Measurements from ENCODE around the gene CEP85L.

The CEP85L gene

DNA sequence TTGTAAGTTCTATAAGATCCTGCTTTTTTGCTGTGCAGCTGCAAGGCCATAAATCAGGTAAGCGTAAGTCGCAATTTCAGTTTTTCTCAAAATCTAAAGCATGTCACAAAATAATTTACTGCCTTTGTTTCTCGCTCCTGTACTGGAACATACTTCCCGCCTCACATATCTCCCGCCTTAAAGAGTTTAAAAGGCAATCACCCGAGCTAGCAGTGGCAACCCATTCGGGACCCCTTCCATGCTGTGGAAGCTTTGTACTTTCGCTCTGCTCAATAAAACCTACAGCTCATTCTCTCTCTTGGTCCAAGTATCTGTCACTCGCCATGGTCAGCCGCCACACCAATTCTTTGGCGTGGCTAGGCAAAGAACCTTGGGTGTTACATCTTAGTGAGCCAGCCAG lies 34.0 kb downstream of the CEP85L start:
- TF ChIP-seq, protein P1, sequence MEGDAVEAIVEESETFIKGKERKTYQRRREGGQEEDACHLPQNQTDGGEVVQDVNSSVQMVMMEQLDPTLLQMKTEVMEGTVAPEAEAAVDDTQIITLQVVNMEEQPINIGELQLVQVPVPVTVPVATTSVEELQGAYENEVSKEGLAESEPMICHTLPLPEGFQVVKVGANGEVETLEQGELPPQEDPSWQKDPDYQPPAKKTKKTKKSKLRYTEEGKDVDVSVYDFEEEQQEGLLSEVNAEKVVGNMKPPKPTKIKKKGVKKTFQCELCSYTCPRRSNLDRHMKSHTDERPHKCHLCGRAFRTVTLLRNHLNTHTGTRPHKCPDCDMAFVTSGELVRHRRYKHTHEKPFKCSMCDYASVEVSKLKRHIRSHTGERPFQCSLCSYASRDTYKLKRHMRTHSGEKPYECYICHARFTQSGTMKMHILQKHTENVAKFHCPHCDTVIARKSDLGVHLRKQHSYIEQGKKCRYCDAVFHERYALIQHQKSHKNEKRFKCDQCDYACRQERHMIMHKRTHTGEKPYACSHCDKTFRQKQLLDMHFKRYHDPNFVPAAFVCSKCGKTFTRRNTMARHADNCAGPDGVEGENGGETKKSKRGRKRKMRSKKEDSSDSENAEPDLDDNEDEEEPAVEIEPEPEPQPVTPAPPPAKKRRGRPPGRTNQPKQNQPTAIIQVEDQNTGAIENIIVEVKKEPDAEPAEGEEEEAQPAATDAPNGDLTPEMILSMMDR (IDR thresholded peaks at IDR 0.05; ENCODE audit: low read depth, low read length, missing control alignments), result no peak
- DNase-seq (ENCODE audit: extremely low read depth, low read depth), result no peak
- no peak overlapping the region for H3K4me3 ChIP-seq (replicated peaks; ENCODE audit: low read depth, low read length)

- TF ChIP-seq, protein P1 (IDR thresholded peaks at IDR 0.05; ENCODE audit: low read depth, low read length, missing control alignments), result no peak
- H3K4me3 ChIP-seq (replicated peaks; ENCODE audit: low read depth, low read length), result no peak overlapping the region
- no peak for DNase-seq (ENCODE audit: extremely low read depth, low read depth)
Observed at GRCh38 chr6:118611334-118611733, 40.1 kb downstream of the CEP85L start.

- H3K4me3 ChIP-seq (replicated peaks; ENCODE audit: low read depth, low read length), result no peak overlapping the region
- TF ChIP-seq, protein P1 (IDR thresholded peaks at IDR 0.05; ENCODE audit: low read depth, low read length, missing control alignments), result no peak
- no peak for DNase-seq (ENCODE audit: extremely low read depth, low read depth)
Observed at GRCh38 chr6:118606858-118607257, 44.5 kb downstream of the CEP85L start.

GRCh38 chr6:118606268-118606667 lies 45.1 kb downstream of the CEP85L start:
- DNase-seq (ENCODE audit: extremely low read depth, low read depth), result no peak
- TF ChIP-seq, protein P1 (IDR thresholded peaks at IDR 0.05; ENCODE audit: low read depth, low read length, missing control alignments), result no peak
- H3K4me3 ChIP-seq (replicated peaks; ENCODE audit: low read depth, low read length), result no peak overlapping the region

- DNase-seq (ENCODE audit: extremely low read depth, low read depth), result no peak
- TF ChIP-seq, protein P1 (IDR thresholded peaks at IDR 0.05; ENCODE audit: low read depth, low read length, missing control alignments), result no peak
- no peak overlapping the region for H3K4me3 ChIP-seq (replicated peaks; ENCODE audit: low read depth, low read length)
Observed at GRCh38 chr6:118603372-118603771, 48.0 kb downstream of the CEP85L start.

- TF ChIP-seq, protein P1 (IDR thresholded peaks at IDR 0.05; ENCODE audit: low read depth, low read length, missing control alignments), result no peak
- H3K4me3 ChIP-seq (replicated peaks; ENCODE audit: low read depth, low read length), result no peak overlapping the region
- no peak for DNase-seq (ENCODE audit: extremely low read depth, low read depth)
Observed at GRCh38 chr6:118602300-118602699, 49.1 kb downstream of the CEP85L start.

DNA sequence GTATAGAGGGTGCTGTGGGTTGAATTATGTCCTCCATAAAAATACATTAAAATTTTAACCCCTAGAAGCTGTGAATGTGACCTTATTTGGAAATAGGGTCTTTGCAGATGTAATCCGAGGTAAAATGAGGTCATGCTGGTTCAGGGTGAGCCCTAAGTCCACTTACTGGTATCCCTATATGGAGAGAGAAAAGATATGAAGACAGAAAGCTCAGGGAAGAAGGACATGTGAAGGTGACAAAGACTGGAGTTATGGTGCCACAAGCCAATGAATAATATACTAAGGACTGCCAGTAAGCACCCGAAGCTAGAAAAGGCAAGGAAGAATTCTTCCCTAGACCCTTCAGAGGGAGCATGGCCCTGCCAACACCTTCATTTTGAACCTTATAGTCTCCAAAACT lies 53.1 kb downstream of the CEP85L start:
- no peak overlapping the region for H3K4me3 ChIP-seq (replicated peaks; ENCODE audit: low read depth, low read length)
- DNase-seq (ENCODE audit: extremely low read depth, low read depth), result no peak
- TF ChIP-seq, protein P1 (IDR thresholded peaks at IDR 0.05; ENCODE audit: low read depth, low read length, missing control alignments), result no peak

All from HFF-Myc (cell line).